HG03521 (cell line): ENCODE data around the gene IDUA.

ENCODE experiments used
- ATAC-seq: cut with Tn5 transposase; IDR thresholded peaks from one replicate; pipeline ENCODE4 v1.9.1; 2021; ENCODE audit warnings: mild to moderate bottlenecking, moderate library complexity; ENCODE audit not compliant: unreplicated experiment

The IDUA gene

DNA sequence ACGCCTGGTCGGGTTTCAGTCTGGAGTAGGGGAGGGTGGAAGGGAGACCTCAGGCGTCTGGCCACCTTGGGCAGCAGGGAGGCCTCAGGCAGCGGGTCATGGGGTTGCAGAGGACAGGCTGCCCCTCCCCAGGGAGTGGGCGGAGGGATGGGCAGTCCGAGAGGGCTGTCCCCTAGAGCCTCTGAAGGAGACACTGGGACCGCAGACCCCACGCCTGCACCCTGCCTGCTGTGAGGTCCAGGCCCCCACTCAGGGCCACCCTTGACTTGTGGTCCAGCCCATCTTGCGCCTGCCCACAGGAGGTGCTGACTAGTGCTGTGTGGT is 41.0 kb downstream of the IDUA start:
- ATAC-seq: no peak

DNA sequence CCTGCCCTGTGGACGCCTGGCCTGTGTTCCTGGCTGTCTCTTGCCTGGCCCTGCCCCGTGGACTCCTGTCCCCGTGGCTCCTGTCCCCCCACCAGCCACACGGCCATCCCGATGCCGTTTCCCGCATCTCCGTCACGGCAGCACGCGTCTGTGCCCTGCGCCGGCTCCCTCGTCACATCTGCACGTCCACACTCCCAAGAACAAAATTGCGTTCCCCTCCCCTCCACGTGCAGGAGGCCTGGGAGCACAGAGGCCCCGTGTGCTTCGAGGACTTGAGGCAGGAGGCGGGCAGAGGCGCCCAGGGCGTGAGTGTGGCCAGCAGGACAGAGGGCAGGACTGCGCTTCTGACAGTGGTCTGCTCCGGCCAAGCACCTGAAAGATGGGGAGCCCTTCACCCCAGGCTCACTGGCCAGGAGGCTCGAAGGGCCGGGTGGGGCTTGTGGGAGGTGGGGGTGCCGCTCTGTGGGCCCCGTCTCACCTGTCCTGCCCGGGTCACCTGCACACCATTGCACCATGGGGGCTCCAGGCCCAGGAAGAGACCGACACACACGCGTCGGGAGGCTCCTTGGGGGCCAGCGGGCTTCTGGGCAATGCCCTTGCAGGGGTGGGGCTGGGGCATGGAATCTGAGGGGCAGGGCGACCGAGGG is 41.9 kb downstream of the IDUA start:
- ATAC-seq: no peak

DNA sequence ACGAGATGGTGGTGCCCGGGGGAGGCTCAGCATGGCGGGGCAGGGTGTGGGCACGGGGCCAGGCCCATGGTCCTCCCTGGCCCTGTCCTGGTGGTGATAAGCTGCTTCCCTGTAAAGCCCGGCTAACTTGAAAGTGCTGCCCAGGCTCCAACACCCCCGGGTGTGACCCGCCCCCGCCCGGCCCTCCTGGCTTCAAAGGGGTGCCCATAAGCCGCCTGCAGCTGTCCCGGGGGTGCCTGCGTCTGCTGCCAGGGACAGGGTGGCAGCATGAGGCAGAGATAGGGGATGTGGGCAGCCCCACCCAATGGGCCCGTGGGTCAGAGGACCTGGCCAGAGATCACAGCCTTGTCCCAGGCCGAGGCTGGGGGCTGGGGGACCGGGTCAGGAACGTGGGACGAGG is 42.7 kb downstream of the IDUA start:
- no peak for ATAC-seq

DNA sequence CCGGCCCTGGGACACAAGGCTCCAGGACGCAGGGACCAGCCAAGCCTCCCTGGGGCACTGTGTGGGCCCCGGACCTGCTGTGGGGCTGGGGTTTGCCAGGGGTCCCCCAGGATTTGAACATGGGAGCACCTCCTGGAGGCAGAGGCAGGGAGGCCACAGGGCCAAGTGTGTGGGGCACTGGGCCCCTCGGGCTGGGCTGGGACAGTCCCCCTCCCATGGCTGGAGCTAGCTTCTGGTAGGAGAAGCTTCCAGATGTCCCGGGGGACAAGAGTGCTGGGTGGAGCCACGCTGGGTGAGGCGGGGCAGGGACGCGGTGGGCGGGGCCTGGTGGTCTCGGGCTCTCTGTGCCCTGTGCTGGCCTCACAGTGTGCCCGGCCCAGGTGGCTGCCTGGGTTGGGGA is 43.2 kb downstream of the IDUA start:
- no peak for ATAC-seq

DNA sequence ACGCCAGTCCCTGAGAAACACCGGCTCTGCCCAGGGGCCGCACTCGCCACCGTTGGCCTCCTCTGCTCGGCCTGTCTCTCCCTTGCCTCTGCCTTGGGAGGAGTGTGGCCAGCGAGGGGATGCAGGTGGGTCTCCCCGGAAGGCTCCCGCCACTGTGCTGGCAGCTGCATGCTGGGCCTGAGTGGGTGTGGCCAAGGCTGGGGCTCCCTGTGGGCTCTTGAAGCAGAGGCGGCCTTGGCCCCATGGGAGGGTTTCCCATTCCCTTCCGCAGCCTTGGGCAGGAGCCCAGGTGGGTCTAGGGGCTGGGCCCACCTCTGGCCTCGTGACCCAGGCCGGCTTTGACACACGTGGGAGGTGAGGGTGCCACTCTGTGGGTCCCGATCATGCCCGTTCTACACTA is 43.7 kb downstream of the IDUA start:
- ATAC-seq: no peak

DNA sequence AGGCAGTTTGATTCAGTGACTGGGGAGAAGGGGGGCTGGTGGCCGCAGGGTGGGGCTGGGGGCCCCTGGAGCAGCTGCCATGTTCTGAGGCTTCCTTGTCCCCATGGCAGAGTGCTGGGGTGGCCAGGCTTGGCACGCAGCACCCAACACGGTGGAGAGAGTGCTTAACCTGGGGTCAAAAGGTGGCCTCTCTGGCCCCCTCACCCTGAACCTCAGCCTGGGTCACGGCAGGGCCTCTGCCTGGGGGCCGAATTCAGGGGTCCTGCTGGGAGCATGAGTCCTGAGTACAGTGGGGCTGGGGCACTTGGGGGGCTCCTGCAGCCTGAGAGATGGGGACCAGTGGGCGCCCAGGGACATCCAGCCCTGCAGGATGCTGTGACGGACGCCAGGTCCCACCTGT is 44.5 kb downstream of the IDUA start:
- ATAC-seq: no peak

DNA sequence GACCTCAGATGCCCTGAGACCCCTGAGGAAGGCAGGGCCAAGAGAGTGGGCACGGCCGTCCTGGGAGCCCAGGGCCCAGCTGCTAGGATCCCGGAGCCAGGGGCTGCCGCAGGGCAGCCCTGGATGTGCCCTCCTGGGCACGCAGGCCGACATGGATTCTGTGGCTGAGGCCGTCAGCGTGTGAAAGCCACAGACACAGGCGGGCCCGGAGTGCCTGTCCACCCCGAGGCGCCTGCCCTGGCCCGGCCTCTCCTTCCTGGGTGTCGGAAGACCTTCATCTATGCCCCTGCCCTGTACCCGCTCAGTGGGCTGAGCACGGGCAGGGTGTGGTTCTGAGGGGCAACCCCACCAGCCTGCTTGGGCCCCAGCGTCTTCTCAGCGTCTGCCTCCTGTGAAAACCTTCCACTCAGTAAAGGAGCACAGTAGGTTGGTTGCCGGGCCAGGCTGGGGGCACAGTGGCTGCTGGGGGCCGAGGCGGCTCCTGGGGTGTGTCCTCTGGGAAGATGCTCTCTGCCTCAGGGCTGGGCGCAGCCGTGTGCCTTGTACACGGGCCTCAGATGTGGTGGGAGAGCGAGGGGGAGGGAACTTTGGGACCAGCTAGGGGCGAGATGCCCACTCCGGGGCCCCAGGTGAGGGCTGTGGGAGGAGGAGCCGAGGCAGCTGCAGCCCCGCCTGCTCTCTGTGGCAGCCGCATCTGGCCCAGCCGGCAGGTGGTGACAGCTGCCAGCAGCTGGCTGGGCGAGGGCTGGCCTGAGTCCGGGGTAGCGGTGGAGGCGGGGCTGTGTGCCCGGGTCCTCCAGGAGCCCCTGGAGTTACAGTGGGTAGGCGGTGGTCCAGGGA is 45.3 kb downstream of the IDUA start:
- no peak for ATAC-seq

DNA sequence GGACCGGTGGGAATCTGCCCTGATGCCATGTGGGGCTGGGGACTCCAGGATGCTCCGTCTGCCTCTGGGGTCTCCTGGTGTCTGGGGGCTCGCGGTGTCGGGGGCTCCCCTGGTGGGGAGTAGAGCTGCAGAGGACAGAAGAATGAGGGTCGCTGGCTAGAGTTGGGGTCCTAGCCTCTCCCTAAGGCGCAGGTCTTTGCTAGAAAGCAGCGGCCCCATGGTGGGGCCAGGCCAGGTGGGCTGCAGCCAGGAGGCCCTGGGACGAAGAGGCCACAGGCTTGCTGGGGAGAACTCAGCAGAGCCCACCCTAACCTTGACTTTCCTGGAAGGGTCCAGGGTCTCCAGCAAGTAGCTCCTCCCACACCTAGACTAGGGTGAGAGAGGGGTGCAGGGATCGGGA is 46.0 kb downstream of the IDUA start:
- no peak for ATAC-seq

DNA sequence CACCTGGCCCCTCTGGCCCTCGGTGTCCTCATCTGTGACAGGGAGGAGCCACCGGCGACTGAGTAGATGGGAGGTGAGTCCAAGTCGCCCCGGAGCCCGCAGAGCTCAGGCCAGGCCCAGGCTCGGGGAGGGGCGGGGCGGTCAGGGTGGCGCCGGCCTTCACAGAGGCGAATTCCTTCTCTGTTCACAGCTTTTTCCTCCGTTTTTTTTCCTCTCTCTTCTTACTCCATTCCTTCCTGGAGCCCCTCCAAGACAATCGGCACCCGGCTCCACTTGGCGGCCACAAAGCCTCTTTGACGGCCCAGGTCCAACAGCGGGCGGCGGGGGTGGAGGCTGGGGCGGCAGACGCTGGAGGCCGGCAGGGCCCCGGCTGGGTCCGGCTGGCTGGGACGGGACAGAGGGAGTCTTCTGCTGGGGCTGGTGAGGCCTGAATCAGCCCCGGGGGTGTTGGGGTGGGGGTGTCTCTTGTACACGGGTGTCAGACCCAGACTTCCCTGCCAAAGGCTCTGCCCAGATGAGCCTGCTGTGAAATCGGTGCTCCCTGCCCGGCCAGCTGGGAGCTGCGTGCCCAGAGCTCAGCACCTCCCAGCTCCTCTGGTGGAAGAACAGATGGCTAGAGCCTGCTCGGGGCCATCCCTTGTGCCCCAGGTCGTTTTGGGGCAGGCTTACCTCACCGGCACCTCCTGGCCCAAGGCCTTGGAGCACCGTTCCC is 47.2 kb downstream of the IDUA start:
- ATAC-seq: no peak

DNA sequence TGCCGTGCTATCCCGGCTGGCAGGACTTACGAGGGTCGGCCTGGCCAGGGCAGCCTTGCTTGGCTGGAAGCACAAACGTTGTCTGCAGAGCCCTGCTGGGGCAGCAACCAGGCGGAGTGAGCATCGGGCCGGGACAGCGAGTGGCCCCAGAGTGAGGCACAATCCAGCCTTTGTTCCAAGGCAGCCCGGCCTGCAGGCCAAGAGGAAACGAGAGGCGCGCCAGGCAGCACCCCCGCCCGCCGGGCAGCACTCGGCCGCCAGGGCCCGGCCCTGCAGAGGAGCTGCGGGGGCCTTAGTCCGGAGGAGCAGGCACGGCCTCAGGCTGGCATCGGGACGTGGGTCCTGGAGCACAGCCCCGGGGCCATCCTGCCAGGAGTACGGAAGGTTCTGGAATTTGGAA is 48.7 kb downstream of the IDUA start:
- ATAC-seq: no peak

DNA sequence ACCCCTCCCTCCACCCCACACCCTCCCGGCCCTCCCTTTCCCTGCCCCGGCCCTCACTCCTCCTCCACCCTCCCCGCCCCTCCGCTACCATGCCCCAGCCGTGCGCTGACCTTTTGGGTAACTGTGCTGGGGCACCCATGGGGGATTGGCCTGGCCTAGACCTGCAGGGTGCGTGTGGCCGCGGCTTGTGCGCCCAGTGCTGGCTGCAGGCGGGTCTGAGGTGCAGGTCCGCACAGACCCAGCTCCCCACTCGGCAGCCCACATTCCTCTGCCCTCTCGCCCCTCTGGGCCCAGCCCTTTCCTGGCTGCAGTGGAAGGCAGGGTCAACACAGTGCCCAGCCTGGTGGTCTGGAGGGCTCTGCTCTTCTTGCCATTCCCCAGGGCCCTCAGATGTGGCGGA is 49.3 kb downstream of the IDUA start:
- ATAC-seq: no peak

DNA sequence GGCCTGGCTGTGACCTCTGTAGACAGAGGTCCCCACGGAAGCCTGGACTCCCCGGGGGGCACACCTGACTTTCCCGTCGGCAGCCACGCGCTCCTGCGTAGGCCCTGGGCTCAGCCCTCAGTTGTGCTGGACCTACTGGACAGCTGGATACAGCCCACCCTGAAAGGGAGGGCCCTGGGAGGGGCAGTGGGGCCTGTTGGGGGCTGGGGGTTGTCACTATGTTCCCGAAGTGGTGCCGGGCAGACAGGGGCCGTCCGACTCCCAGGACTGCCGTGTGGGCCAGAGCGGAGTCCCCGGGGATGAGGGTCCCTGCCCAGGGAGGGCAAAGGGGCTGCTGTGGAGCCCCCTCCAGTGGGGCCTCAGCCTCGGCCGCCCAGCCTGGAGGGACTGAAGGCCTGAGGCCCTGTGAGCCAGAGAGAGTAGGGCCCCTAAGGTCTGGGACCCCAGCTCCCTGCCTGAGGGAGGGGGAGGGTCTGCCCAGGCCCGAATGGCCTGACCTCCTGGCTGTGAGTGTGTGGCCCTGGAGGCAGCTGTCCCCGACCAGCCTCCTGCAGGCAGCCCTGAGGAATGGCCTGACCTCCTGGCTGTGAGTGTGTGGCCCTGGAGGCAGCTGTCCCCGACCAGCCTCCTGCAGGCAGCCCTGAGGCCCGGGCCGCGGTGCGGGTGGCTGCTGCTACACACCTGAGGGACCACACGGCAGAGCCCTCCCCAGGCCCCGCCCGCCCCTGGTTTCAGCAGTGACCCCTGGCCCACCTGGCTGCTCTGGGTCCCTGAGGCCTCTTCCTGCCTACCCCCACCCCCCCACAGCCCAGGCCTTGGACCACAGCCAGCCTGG is 50.3 kb downstream of the IDUA start:
- no peak for ATAC-seq

DNA sequence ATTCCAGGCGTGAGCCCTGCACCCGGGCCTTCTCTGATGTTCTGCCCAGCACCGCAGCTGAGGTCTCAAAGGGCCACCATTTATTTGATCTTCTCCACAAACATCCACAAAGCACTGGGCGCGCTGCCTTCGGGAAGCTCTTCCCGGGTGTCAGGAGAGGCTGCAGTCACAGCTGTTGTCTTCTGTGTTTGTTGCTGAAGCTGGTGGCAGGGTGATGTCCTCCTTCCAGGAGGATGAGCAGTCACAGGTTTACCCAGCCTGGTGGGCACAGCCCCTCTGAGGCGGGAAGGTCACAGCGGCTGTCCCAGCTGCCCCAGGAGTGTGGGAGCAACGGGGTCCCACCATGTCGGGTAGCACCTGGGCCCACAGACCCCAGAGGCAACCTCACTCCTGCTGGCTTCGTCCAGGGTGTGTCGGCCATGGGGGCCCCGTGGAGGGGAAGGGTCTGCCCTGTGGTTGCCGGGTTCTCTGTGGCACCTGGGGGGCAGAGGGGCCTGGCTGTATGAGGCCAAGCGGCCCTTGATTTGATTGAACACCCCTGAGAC is 52.2 kb downstream of the IDUA start:
- no peak for ATAC-seq

DNA sequence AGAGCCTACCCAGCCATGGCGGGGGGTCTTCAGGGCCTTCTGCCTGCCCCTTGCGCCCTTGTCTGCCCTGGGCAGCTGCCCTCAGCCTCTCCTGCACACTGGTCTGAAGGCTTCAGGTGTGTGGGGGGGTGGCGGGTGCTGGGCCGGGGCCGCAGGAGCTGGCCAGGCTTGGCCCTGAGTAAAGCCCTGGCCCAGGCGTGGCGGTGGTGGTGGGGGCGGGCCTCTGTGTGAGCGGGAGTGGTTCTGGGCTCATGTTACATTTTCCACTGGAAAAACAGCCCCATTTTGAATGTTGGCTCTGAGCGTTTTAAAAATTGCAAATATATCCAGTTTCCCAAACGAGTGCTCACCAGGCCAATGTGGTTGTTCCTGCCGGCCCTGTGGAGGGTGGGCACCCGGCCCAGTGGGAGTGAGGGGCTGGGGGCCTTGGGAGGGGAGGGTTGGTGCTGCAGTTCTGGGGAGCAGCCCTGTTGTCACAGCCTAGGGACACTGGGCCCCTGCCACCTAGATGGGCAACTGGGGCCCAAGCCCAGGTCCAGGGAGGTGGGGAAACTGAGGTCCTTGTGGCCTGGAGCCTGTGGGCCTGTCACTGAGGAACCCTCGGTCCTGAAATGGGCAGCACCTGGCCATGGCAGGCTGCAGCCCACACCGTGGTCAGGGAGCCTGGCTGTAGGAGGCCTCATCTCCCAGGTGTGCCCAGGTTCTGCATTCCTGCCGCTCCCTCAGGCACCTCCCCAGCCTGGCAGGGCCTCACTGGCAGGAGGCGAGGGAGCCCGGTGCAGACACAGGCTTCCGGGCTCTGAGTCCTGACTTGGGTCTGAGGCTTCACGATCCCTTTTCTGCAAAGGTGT is 52.9 kb downstream of the IDUA start:
- no peak for ATAC-seq

DNA sequence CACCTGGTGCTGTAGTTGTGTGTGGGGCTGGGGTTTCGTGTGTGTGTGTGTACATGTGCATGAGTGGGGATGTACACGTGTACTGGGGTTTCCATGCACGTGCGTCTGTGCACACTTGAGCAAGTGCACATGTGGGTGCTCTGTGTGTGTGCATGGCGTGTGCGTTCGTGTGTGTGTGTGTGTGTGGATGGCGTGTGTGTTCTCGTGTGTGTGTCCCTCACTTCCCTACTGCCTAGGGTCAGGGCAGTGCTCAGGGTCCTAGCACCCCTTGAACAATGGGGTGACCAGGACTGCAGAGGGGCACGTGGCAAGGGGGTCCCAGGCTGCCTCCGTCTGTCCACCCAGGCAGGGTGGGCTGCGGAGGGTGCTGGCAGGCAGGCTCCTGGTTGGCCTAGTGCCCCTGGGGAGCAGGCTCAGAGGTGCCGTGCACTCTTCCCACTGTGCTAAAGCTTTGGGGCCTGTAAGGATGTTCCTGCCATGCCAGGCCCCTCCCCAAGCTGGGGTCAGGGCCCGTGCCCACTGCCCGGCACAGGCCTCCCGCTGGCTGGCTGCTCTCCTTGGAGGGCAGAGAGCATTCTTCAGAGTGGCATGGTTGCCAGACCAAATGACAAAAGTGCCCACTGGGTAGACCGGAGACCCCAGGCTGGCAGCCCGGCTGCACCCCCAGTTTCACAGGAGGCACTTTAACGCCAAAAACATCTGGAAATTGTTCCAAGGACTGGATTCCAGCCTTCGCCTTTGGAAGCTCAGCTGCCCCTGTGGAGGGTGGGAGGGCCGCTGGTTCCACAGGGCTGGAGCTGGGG is 53.7 kb downstream of the IDUA start:
- ATAC-seq: no peak

DNA sequence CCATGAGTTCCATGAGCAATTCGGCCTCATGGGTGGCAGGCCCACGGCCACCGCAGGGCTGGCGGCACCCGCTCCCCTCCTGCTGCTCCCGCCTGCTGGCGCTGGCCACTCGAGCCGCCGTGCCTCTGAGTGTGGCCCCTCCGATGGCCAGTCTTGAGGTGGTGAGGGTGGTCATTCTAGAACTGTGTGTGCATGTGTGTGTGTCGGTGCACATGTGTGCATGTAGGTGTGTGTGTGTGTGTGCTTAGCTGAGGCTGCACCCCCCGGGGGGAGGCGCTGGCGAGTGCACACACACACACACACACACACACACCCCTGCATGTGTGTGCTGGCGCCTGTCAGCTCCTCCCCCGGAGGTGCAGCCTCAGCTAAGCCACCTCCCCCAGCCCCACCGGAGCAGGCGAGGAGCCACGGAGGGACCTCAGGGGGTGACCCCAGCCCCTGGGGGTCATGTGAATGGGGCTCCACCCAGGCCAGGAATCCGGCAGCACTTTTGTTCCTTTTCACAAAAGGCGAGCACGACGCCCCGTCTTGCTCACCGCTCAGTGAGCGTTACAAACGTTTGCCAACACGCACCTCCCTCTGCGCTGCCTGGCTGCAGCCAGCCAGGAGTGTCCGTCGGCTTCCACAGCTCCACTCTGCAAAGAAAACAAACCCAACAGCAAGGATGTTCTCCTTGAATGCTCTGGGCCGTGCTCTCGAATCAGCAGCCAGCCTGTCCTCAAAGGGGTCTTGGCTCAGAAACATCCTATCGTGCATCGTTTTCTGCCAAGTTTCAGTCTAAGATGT is 54.5 kb downstream of the IDUA start:
- no peak for ATAC-seq

DNA sequence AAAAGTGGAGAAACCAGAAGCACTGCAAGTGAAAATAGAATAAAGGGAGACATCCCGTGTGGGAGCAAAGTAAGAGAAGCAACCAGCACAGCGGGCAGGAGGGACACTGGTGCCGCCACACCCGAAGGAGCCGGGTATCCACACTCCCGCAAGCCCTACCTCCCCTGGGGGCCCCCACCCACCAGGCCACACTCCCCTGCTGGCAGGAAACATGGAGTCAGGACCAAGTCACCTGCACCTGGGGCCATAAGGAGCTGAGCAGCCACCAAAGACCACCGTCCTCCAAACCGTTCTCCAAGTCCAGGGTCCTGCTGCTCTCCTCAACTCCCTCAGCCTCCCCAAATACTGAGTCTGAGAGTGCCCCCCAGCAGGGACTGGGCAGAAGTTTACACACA is 55.1 kb downstream of the IDUA start:
- ATAC-seq: no peak

DNA sequence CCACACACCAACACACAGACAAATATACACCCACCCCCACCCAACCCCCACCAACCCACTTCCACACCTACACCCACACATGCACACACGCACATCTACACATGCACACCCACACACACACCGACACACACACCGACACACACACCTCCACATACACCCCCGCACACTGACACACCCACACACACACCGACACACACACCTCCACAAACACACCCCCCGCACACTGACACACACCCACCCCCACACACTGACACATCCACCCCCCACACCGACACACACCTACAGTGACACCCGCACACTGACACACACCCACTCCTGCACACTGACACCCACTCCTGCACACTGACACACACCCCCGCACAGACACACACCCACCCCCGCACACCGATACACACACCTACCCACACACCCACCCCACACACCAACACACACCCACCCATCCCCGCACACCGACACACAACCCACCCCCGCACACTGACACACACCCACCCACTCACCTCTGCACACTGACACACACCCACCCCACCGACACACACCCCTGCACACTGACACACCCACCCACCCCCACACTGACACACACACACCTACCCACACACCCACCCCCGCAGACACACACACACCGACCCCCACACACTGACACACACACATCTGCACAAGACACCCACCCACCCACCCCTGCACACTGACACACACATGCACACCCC is 55.7 kb downstream of the IDUA start:
- ATAC-seq: no peak
